Gastrocnemius medialis (tissue), 4 donors: ENCODE results near the gene BEAN1.

Source experiments
- POLR2A ChIP-seq, 2 donors: fragments of 450-650 bp; IDR thresholded peaks; one replicate each; pipeline ENCODE4 v1.6.1; 2017; ENCODE audit warnings: antibody characterized with exemption in 2 of 2, mild to moderate bottlenecking in 2 of 2, moderate library complexity in 2 of 2
- TF ChIP-seq, protein P1 (sequence below), 5 experiments: fragments of 450-650 bp in 3 of 5; fragments of 200-600 bp in 2 of 5; sonication (generic) in 2 of 5; IDR thresholded peaks in 4 of 5; conservative IDR thresholded peaks in 1 of 5; 1 replicate in 4 of 5; 2 replicates in 1 of 5; pipeline ENCODE4 v1.5.1; 2016 to 2019; ENCODE audit warnings: antibody characterized with exemption in 5 of 5, mild to moderate bottlenecking in 3 of 5, moderate library complexity in 3 of 5

DNA sequence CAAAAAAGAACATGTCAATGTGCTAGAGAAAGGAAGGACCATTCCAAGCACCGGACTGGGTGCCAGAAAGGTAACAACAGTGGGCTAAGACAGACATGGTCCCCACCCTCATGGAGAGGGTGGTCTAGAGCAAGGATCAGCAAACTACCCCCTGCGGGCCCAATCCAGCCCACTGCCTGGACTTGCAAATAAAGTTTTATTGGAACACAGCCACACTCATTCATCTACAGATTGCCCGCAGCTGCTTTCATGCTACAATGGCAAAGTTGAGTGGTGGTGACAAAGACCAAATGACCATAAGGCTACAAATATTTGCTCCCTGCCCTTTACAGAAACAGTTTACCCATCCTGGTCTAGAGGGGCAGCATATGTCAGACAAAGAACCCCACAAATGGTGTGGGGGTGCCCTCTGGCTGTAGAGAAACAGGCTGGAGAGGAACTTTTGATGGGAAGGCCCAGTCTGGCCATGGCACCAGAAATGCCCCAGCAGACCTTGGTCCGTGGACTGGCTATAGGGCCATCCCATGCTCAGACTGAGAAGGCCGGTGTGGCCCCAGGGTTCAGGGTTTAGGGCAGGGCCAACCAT is 45.4 kb upstream of the BEAN1 start:
- TF ChIP-seq, protein P1, sequence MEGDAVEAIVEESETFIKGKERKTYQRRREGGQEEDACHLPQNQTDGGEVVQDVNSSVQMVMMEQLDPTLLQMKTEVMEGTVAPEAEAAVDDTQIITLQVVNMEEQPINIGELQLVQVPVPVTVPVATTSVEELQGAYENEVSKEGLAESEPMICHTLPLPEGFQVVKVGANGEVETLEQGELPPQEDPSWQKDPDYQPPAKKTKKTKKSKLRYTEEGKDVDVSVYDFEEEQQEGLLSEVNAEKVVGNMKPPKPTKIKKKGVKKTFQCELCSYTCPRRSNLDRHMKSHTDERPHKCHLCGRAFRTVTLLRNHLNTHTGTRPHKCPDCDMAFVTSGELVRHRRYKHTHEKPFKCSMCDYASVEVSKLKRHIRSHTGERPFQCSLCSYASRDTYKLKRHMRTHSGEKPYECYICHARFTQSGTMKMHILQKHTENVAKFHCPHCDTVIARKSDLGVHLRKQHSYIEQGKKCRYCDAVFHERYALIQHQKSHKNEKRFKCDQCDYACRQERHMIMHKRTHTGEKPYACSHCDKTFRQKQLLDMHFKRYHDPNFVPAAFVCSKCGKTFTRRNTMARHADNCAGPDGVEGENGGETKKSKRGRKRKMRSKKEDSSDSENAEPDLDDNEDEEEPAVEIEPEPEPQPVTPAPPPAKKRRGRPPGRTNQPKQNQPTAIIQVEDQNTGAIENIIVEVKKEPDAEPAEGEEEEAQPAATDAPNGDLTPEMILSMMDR (IDR thresholded peaks at IDR 0.05 in 4 of 5, conservative IDR thresholded peaks at IDR 0.05 in 1 of 5), result no peak
- no peak for TF ChIP-seq POLR2A (IDR thresholded peaks at IDR 0.05)
